ENCODE measurements around the gene DMRTB1. TPM values are rescaled to one million over a fixed set of nuclear protein-coding genes. Genes with fewer than 3 reads are reported as not detected.

The DMRTB1 gene
- total RNA-seq, 2 donors from 2014 or later, result not detected

DNA sequence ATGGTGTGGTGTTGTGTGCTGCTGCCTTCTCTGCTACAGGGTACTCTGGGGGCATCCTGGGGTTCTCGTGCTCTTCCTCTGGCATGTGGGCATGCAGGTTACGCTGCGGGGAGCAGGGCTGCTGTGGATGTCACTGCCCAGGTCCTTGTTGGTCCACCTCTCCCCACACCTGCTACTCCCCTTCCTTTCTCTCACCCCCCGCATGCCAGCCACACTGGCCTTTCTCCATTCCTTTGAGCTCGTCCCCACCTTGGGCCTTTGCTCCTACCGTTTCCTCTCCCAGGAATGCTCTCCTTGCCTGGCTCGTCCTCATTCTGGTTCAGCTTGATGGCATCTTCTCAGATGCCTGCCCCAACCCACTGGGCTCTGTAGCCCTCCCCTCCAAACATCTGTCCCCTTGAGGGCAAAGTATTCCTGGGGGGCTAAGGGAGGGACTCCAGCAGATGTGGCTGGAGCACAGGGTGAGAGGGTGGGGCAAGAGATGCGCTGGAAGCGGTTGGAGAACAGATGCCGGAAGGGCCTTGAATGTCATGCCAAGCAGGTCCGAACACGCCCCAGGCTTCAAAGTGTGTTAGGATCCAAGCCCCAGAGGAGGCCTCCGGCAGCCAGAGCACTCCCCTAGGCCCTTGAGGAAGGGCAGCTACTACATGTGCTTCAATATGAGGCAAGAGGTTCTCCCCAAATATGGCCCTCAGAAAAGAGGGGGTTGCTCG, 23.4 kb downstream of the DMRTB1 start:
- no peak overlapping the region for H3K27ac Mint-ChIP-seq
- no peaks in the 10 kb centered on the region for H3K4me1 ChIP-seq (ENCODE audit: control insufficient read depth, insufficient read depth, low read length)
- H3K4me3 ChIP-seq (ENCODE audit: low read length), result no peak overlapping the region
- H3K9me3 ChIP-seq (ENCODE audit: control insufficient read depth, low read length), result no peaks in the 10 kb centered on the region
- no peaks in the 10 kb centered on the region for H3K9me3 Mint-ChIP-seq
- H3K36me3 Mint-ChIP-seq (ENCODE audit: low read depth), result no peaks in the 10 kb centered on the region
- H3K27me3 ChIP-seq (ENCODE audit: control insufficient read depth, insufficient read depth, low read length, poor library complexity, severe bottlenecking), result no peaks in the 10 kb centered on the region
- 90 to 95% methylated on average over 12 to 14 of the region's 14 CpGs for WGBS, 2 experiments (ENCODE audit: insufficient coverage in 1 of 2, insufficient read length in 1 of 2)
- no peaks in the 10 kb centered on the region for H3K36me3 ChIP-seq (ENCODE audit: control insufficient read depth, insufficient read depth, low read length)
- peak; percentile 38 for DNase-seq
- no peak overlapping the region for H3K27ac ChIP-seq (ENCODE audit: low read depth, low read length)
- no peak overlapping the region for H3K9ac ChIP-seq (ENCODE audit: extremely low read depth, low read length, poor library complexity, severe bottlenecking)
- peaks cover 3% of the 10 kb centered on the region for H3K27me3 Mint-ChIP-seq (ENCODE audit: insufficient read depth)
- no peak overlapping the region for H3K4me3 Mint-ChIP-seq
- TF ChIP-seq, protein P1, sequence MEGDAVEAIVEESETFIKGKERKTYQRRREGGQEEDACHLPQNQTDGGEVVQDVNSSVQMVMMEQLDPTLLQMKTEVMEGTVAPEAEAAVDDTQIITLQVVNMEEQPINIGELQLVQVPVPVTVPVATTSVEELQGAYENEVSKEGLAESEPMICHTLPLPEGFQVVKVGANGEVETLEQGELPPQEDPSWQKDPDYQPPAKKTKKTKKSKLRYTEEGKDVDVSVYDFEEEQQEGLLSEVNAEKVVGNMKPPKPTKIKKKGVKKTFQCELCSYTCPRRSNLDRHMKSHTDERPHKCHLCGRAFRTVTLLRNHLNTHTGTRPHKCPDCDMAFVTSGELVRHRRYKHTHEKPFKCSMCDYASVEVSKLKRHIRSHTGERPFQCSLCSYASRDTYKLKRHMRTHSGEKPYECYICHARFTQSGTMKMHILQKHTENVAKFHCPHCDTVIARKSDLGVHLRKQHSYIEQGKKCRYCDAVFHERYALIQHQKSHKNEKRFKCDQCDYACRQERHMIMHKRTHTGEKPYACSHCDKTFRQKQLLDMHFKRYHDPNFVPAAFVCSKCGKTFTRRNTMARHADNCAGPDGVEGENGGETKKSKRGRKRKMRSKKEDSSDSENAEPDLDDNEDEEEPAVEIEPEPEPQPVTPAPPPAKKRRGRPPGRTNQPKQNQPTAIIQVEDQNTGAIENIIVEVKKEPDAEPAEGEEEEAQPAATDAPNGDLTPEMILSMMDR (conservative IDR thresholded peaks at IDR 0.05), result no peak
- H3K4me1 Mint-ChIP-seq, result peaks cover 2% of the 10 kb centered on the region

DNA sequence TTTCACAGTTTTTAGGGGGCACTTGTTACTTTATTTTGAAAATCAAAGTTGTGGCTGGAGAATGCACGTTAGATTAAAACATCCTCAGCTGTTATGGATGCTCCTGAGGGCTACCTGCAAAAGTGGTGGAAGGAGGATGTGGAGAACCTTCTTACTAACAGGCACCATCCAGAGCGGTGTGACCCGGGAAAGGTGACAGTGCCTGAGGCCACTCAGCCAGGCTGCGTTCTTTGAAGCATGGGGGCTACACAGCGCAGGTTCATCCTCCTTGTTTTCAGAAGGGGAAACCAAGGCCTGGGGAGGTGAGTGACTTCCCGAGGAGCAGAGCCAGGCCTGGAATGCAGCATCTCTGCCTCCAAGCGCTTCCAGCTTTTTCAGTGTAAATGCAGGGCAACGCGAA, 24.0 kb downstream of the DMRTB1 start:
- Histone ChIP-seq H3K4me3 (ENCODE audit: low read length) (no peak overlapping the region), H3K27me3 (ENCODE audit: control insufficient read depth, insufficient read depth, low read length, poor library complexity, severe bottlenecking) (no peaks in the 10 kb centered on the region), H3K9me3 (ENCODE audit: control insufficient read depth, low read length) (no peaks in the 10 kb centered on the region), H3K36me3 (ENCODE audit: control insufficient read depth, insufficient read depth, low read length) (no peaks in the 10 kb centered on the region), H3K27ac (ENCODE audit: low read depth, low read length) (no peak overlapping the region), H3K4me1 (ENCODE audit: control insufficient read depth, insufficient read depth, low read length) (no peaks in the 10 kb centered on the region), H3K9ac (ENCODE audit: extremely low read depth, low read length, poor library complexity, severe bottlenecking) (no peak overlapping the region)
- 87 to 95% methylated on average over 7 to 9 of the region's 9 CpGs for WGBS, 2 experiments (ENCODE audit: insufficient coverage in 1 of 2, insufficient read length in 1 of 2)
- DNase-seq, result no peak
- Mint-ChIP-seq H3K27ac (no peak overlapping the region), H3K9me3 (no peaks in the 10 kb centered on the region), H3K4me1 (peaks cover 2% of the 10 kb centered on the region), H3K4me3 (no peak overlapping the region), H3K27me3 (ENCODE audit: insufficient read depth) (peaks cover 3% of the 10 kb centered on the region), H3K36me3 (ENCODE audit: low read depth) (no peaks in the 10 kb centered on the region)
- TF ChIP-seq, protein P1 (conservative IDR thresholded peaks at IDR 0.05), result no peak

DNA sequence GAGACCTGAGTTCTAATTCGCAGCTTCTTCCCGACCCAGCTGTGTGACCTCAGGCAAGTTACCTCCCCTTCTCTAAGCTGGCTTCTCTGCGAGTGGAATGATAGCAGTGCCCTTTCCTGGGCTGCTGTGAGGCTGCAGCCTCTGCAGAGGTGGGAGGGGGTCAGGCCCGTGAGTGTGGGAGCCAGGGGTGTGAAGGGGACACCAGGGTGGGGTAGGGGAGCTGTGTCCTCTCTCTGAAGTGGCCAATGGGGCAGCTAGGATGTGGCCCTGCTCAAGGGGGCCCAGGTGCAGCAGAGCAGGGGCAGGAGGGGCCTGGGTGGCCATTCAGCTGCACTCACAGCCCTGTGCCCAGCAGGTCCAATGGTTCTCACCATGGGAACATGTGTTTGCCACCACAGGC, 24.5 kb downstream of the DMRTB1 start:
- TF ChIP-seq, protein P1 (conservative IDR thresholded peaks at IDR 0.05), result no peak

More for the DNA sequence above, 24.5 kb downstream of the DMRTB1 start:
- Mint-ChIP-seq H3K9me3 (no peaks in the 10 kb centered on the region), H3K4me1 (peaks cover 2% of the 10 kb centered on the region), H3K4me3 (no peak overlapping the region), H3K27ac (no peak overlapping the region), H3K36me3 (ENCODE audit: low read depth) (no peaks in the 10 kb centered on the region), H3K27me3 (ENCODE audit: insufficient read depth) (peaks cover 4% of the 10 kb centered on the region)
- H3K27me3 ChIP-seq (ENCODE audit: control insufficient read depth, insufficient read depth, low read length, poor library complexity, severe bottlenecking), result no peaks in the 10 kb centered on the region
- no peaks in the 10 kb centered on the region for H3K9me3 ChIP-seq (ENCODE audit: control insufficient read depth, low read length)
- DNase-seq, result no peak
- no peak overlapping the region for H3K9ac ChIP-seq (ENCODE audit: extremely low read depth, low read length, poor library complexity, severe bottlenecking)
- WGBS, 2 experiments (ENCODE audit: insufficient coverage in 1 of 2, insufficient read length in 1 of 2), result 84 to 92% methylated on average over 2 to 4 of the region's 4 CpGs
- no peaks in the 10 kb centered on the region for H3K4me1 ChIP-seq (ENCODE audit: control insufficient read depth, insufficient read depth, low read length)
- no peaks in the 10 kb centered on the region for H3K36me3 ChIP-seq (ENCODE audit: control insufficient read depth, insufficient read depth, low read length)
- H3K4me3 ChIP-seq (ENCODE audit: low read length), result no peak overlapping the region
- no peak overlapping the region for H3K27ac ChIP-seq (ENCODE audit: low read depth, low read length)
